HG02623 (cell line): ENCODE data around the gene NFILZ.

Experiments used
- ATAC-seq: cut with Tn5 transposase; IDR thresholded peaks from one replicate; pipeline ENCODE4 v1.9.1; 2021; ENCODE audit warnings: moderate library complexity; ENCODE audit not compliant: unreplicated experiment

The NFILZ gene

GRCh38 chr19:8641221-8641907 lies 10.9 kb downstream of the NFILZ start:
- ATAC-seq = no peak

GRCh38 chr19:8641908-8642547 lies 11.6 kb downstream of the NFILZ start:
- no peak for ATAC-seq

GRCh38 chr19:8642561-8642960 lies 12.1 kb downstream of the NFILZ start:
- ATAC-seq = no peak

- ATAC-seq = no peak
Observed at GRCh38 chr19:8643860-8644653, 13.6 kb downstream of the NFILZ start.

- no peak for ATAC-seq
Observed at GRCh38 chr19:8648240-8648639, 17.8 kb downstream of the NFILZ start.

- no peak for ATAC-seq
Observed at GRCh38 chr19:8654591-8655339, 24.3 kb downstream of the NFILZ start.

- ATAC-seq = no peak
Observed at GRCh38 chr19:8655340-8655709, 24.9 kb downstream of the NFILZ start.

GRCh38 chr19:8657869-8658268 lies 27.4 kb downstream of the NFILZ start:
- ATAC-seq = no peak

- no peak for ATAC-seq
Observed at GRCh38 chr19:8659905-8660304, 29.5 kb downstream of the NFILZ start.

GRCh38 chr19:8662263-8662662 lies 31.8 kb downstream of the NFILZ start:
- ATAC-seq = no peak

- ATAC-seq = no peak
Observed at GRCh38 chr19:8663920-8664670, 33.7 kb downstream of the NFILZ start.

- no peak for ATAC-seq
Observed at GRCh38 chr19:8664671-8665057, 34.2 kb downstream of the NFILZ start.

- ATAC-seq = no peak
Observed at GRCh38 chr19:8665468-8666213, 35.2 kb downstream of the NFILZ start.

- no peak for ATAC-seq
Observed at GRCh38 chr19:8666814-8667405, 36.5 kb downstream of the NFILZ start.

- no peak for ATAC-seq
Observed at GRCh38 chr19:8673276-8673891, 43.0 kb downstream of the NFILZ start.

GRCh38 chr19:8675066-8675465 lies 44.6 kb downstream of the NFILZ start:
- ATAC-seq = no peak

- ATAC-seq = no peak
Observed at GRCh38 chr19:8678244-8678807, 47.9 kb downstream of the NFILZ start.
